ENCODE data around the gene TEKT3. TPM values are rescaled to one million over a fixed set of nuclear protein-coding genes. Genes with fewer than 3 reads are reported as not detected.

Gene TEKT3
- total RNA-seq, 1 donor from 2014 or later, result 0.16 TPM

DNA sequence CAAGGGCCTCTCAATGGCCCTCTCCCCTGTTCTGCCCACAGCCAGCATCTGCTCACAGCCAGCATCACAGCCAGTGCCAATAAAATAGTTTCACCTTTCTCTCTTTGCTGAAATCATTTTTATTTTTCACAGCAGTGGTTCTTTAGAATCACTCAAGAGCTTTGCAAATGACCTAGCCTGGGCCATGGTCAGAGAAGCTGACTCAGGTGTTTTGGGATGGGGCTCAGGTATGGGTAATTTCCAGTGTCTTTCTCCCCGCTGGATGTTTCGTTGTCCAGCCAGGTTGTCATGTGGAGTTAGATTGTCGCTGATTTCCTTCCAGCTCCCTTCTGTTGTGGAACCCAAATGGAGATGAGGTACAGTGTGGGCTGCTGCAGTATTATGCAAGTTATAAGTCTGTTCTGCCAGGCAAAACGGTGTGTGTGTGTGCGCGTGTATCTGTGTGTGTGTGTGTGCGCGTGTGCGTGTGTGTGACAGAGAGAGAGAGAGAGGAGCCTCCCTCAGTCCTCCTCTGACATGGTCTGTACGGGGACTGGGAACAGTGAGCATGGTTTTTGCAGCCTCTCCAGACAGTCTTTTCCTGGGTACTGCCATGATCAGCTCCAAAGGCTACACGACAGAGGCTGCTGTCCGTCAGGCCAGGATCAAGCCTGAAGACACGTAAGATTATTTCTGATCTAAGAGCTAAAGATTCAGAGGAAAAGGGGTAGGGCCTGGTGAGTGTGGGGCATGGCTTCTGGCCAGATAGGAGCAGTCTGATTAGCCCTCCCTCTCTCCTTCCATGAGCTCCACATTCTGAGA lies 74.9 kb downstream of the TEKT3 start:
- intact Hi-C loops (cut with micrococcal nuclease), result no loop called here

DNA sequence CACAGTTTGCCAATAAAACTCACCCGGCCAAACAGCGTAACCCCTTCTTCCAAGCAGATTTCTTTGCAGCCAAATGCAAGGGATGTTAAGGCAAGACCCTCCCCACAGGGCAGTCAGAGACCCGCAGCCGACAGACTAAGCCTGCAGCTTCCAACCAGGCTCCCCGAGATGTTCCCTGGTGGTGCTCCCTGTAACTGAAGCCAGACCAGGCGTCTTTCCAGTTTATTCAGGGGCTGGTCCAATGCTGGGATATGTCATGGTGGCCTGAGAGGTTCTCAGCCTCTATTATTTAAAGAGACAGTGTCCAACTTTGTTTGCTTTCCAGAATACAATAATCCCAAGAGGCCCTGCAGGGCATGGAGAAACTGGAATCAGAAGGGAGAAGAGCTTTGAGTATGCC lies 76.3 kb downstream of the TEKT3 start, which contains the start of gene PMP22:
Gene PMP22 (minus strand): TSS at position 196 of the 400 bp plus-strand sequence. CDS start 4,599 bp downstream, outside the sequence.
- intact Hi-C loops (cut with micrococcal nuclease), result no loop called here

- intact Hi-C loops (cut with micrococcal nuclease), result no loop called here
Observed at GRCh38 chr17:15264542-15264941, 76.9 kb downstream of the TEKT3 start.

DNA sequence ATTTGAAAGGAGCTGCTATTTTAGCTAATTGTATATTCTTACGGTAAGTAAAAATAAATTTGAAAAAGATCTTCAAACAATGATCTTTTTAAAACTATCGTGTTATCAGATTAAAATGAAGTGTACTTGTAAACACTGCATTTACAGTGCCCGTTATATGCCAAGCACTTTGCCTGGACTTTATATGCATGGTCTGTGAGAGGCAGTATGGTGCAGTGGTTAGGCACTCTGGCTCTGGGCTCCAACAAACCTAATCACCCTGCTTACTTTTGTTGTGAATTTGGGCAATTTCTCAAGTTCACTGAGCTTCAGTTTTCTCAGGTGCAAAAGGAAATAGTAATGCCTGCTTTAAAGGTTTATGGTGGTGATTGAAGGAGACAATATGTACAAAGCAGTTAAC lies 77.7 kb downstream of the TEKT3 start:
- intact Hi-C loops (cut with micrococcal nuclease), result no loop called here

DNA sequence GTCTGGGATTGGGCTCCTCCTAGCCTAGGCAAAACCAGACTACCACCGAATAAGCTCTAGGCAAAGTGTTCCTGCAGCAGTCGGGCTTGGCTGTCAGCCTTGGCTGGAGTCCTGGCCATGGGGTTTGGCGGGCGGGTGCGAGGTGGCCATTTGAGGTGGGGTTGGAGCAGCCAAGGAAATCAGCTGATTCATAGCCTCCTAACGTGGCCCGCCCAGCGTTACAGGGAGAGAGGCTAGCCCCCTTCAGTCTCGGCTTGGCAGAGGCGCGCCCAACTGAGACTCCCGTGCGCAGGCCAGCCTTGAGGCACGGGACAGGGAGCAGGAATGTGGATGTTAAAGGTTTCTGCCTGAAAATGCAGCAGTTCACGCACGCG lies 78.2 kb downstream of the TEKT3 start:
- intact Hi-C loops (cut with micrococcal nuclease), result no loop called here

GRCh38 chr17:15262291-15263205 lies 78.8 kb downstream of the TEKT3 start:
- intact Hi-C loops (cut with micrococcal nuclease), result no loop called here

GRCh38 chr17:15261802-15262290 lies 79.6 kb downstream of the TEKT3 start:
- intact Hi-C loops (cut with micrococcal nuclease), result no loop called here

- intact Hi-C loops (cut with micrococcal nuclease), result no loop called here
Observed at GRCh38 chr17:15261258-15261801, 80.1 kb downstream of the TEKT3 start.

DNA sequence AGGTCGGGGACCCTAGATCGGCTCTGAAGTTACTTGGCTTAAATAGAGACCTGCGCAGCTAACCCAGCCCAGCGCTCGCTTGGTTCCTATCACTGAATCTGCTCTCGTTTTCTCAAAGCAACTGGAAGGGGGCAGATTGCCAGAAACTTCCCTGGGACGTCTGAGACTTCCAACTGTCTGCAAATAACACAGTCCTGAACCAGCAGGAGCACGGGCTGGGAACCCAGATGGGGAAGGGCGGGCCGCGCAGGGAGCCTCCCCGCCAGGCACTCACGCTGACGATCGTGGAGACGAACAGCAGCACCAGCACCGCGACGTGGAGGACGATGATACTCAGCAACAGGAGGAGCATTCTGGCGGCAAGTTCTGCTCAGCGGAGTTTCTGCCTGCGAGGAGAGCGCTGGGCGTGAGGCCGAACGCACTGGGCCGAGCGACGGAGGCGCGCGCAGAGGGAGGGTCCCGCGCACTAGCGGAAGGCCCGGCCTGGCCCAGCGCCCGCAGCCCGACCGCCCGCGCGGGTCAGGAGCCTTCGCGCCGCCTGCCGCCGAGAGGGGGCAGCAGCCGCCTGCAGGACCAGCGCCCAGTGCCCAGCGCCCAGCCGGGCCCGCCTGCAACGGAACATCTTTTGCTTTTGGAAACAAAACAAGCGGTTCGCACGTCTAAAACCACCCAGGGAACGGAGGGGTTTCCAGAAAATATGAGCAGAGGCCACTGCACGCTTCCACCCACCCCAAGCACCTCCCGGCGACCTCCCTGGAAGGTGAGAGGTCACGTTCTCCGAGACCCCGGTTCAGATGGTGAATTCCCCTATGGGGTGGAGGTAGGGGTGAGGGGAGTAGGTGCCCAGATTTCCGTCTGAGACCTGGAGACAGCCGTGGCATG lies 80.8 kb downstream of the TEKT3 start:
- intact Hi-C loops (cut with micrococcal nuclease), result loop anchor here (1.0 kb wide), 1 partner anchor 242 kb away; no protein-coding TSS in a partner anchor

DNA sequence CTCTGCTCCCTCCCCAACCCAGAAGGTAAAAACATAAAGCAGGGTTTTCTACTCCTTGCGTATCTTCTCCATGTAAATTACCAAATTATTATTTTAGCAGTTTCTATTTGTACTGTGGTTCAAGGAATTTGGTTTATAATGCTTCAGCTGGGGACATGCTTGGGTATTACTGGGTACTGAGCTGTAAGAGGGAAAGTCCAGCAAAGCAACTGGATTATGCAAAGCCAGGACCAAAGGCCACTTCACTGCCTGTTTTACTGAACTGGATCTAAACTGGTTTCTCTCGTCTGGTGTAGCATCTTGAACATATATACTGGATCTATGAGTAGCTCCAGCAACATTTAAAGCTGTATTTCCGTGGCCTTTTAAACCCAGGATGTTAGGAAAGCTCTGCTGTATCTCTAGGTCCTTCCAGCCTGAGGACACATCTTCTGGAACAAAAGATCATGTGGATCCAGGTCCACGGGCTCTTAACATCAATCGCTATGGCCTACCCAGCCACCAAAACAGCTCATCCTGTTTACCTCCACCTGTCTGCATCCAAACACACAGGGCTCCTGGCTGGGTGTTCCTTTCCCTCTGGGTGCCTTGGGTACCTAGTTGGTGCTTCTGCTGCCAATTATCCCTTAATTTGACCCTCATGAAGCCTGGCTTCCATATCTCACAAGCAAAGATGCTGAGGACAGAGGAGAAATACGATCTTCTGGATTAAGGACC lies 83.4 kb downstream of the TEKT3 start:
- intact Hi-C loops (cut with micrococcal nuclease), result no loop called here

- intact Hi-C loops (cut with micrococcal nuclease), result no loop called here
Observed at GRCh38 chr17:15257258-15257788, 84.1 kb downstream of the TEKT3 start.

- intact Hi-C loops (cut with micrococcal nuclease), result no loop called here
Observed at GRCh38 chr17:15256689-15257088, 84.7 kb downstream of the TEKT3 start.

GRCh38 chr17:15255713-15256454 lies 85.5 kb downstream of the TEKT3 start:
- intact Hi-C loops (cut with micrococcal nuclease), result no loop called here

Other genes with a start within 250 kb of the TEKT3 start
- 0.16 TPM in 1 of 2 replicates, not detected in the other for gene PMP22, start 76.3 kb downstream of the TEKT3 start, total RNA-seq
- gene CDRT4, start 126.0 kb upstream of the TEKT3 start, total RNA-seq, result 6.0 and 7.2 TPM in 2 replicates
- 14.0 and 18.5 TPM in 2 replicates for gene TVP23C, start 221.9 kb upstream of the TEKT3 start, total RNA-seq